H9 (cell line): ENCODE results near the gene JARID2. TPM values are rescaled to one million over a fixed set of nuclear protein-coding genes. Genes with fewer than 3 reads are reported as not detected.

Source experiments
- DNase-seq: peaks from one replicate; pipeline ENCODE4 v3.0.0-alpha.2; 2017
- H2AFZ ChIP-seq: one replicate; pipeline ENCODE4 v1.6.1; 2013; ENCODE audit warnings: mild to moderate bottlenecking, low read length, control low read depth, moderate library complexity
- H2AK5ac ChIP-seq: 2 replicates; pipeline ENCODE4 v1.6.1; 2013; ENCODE audit warnings: low read length, control low read depth, mixed read lengths; ENCODE audit not compliant: insufficient read length
- H2BK120ac ChIP-seq: one replicate; pipeline ENCODE4 v1.6.1; 2013; ENCODE audit warnings: low read depth, mild to moderate bottlenecking, low read length, control low read depth, inconsistent platforms; ENCODE audit not compliant: poor library complexity, severe bottlenecking
- H2BK12ac ChIP-seq: 2 replicates; pipeline ENCODE4 v1.6.1; 2013; ENCODE audit warnings: low read length, control low read depth, mixed read lengths, low read depth; ENCODE audit not compliant: insufficient read length
- H2BK15ac ChIP-seq: 2 replicates; pipeline ENCODE4 v1.6.1; 2013; ENCODE audit warnings: low read depth, low read length, control low read depth
- H2BK20ac ChIP-seq: one replicate; pipeline ENCODE4 v1.6.1; 2013; ENCODE audit warnings: low read depth, mild to moderate bottlenecking, low read length, control low read depth, inconsistent platforms; ENCODE audit not compliant: poor library complexity, severe bottlenecking
- H2BK5ac ChIP-seq: 2 replicates; pipeline ENCODE4 v1.6.1; 2013; ENCODE audit warnings: low read length, control low read depth, mixed read lengths; ENCODE audit not compliant: insufficient read length
- H3K14ac ChIP-seq: 2 replicates; pipeline ENCODE4 v1.6.1; 2013; ENCODE audit warnings: low read length, control low read depth; ENCODE audit not compliant: insufficient read depth
- H3K18ac ChIP-seq: 2 replicates; pipeline ENCODE4 v1.6.1; 2013; ENCODE audit warnings: low read depth, mild to moderate bottlenecking, mixed read lengths, low read length, control low read depth; ENCODE audit not compliant: insufficient read length
- H3K23ac ChIP-seq: 2 replicates; pipeline ENCODE4 v1.6.1; 2013; ENCODE audit warnings: low read length, control low read depth, mixed read lengths, low read depth; ENCODE audit not compliant: insufficient read length
- H3K23me2 ChIP-seq: 2 replicates; pipeline ENCODE4 v1.6.1; 2013; ENCODE audit warnings: low read depth, mild to moderate bottlenecking, mixed read lengths, low read length, control low read depth; ENCODE audit not compliant: insufficient read length, poor library complexity, severe bottlenecking
- H3K27ac ChIP-seq: 2 replicates; pipeline ENCODE4 v1.5.1; 2013; ENCODE audit warnings: low read length, control low read depth, mixed read lengths, low read depth; ENCODE audit not compliant: insufficient read length
- H3K27me3 ChIP-seq: 2 replicates; pipeline ENCODE4 v1.6.1; 2013; ENCODE audit warnings: low read length, control low read depth, inconsistent platforms; ENCODE audit not compliant: insufficient read depth
- H3K4ac ChIP-seq: 2 replicates; pipeline ENCODE4 v1.6.1; 2013; ENCODE audit warnings: low read depth, mild to moderate bottlenecking, control low read depth, inconsistent platforms, low read length, moderate library complexity
- H3K4me1 ChIP-seq: 2 replicates; pipeline ENCODE4 v1.6.1; 2013; ENCODE audit warnings: low read length, control low read depth, inconsistent platforms; ENCODE audit not compliant: insufficient read depth
- H3K4me2 ChIP-seq: 2 replicates; pipeline ENCODE4 v1.6.1; 2013; ENCODE audit warnings: low read length, control low read depth, mixed read lengths; ENCODE audit not compliant: insufficient read length, insufficient read depth
- H3K56ac ChIP-seq: 2 replicates; pipeline ENCODE4 v1.6.1; 2013; ENCODE audit warnings: low read depth, mild to moderate bottlenecking, mixed read lengths, low read length, control low read depth; ENCODE audit not compliant: insufficient read length
- H3K79me1 ChIP-seq: 2 replicates; pipeline ENCODE4 v1.6.1; 2013; ENCODE audit warnings: low read depth, mild to moderate bottlenecking, moderate library complexity, low read length, control low read depth, inconsistent platforms; ENCODE audit not compliant: insufficient read depth, poor library complexity, severe bottlenecking
- H3K79me2 ChIP-seq: 2 replicates; pipeline ENCODE4 v1.6.1; 2013; ENCODE audit warnings: low read length, control low read depth, inconsistent platforms; ENCODE audit not compliant: insufficient read depth
- H3K9ac ChIP-seq: 2 replicates; pipeline ENCODE4 v1.6.1; 2013; ENCODE audit warnings: low read length, control low read depth, mixed read lengths; ENCODE audit not compliant: insufficient read length; ENCODE audit errors: extremely low read depth
- H3K9me3 ChIP-seq: one replicate; pipeline ENCODE4 v1.6.1; 2013; ENCODE audit warnings: low read depth, low read length, inconsistent platforms; ENCODE audit not compliant: control insufficient read depth
- H3T11ph ChIP-seq: one replicate; pipeline ENCODE4 v1.6.1; 2013; ENCODE audit warnings: mild to moderate bottlenecking, low read length, control low read depth, inconsistent platforms
- H4K20me1 ChIP-seq: one replicate; pipeline ENCODE4 v1.6.1; 2013; ENCODE audit not compliant: control insufficient read depth, insufficient read length, insufficient read depth
- H4K5ac ChIP-seq: 2 replicates; pipeline ENCODE4 v1.6.1; 2013; ENCODE audit warnings: low read depth, mild to moderate bottlenecking, mixed read lengths, low read length, control low read depth; ENCODE audit not compliant: insufficient read length
- H4K8ac ChIP-seq: replicated peaks from 2 replicates; pipeline ENCODE4 v1.6.1; 2013; ENCODE audit warnings: low read length, control low read depth, mixed read lengths, low read depth; ENCODE audit not compliant: insufficient read length
- H4K91ac ChIP-seq: 2 replicates; pipeline ENCODE4 v1.6.1; 2013; ENCODE audit warnings: low read depth, mild to moderate bottlenecking, moderate library complexity, mixed read lengths, low read length, control low read depth; ENCODE audit not compliant: insufficient read length
- H3K27ac Mint-ChIP-seq, 3 experiments: 2 replicates in 2 of 3; 3 replicates in 1 of 3; pipeline ENCODE4 v1.8.0; 2020 to 2021; ENCODE audit warnings: mixed read lengths in 3 of 3, mild to moderate bottlenecking in 1 of 3, moderate library complexity in 1 of 3
- H3K27me3 Mint-ChIP-seq: 2 replicates; pipeline ENCODE4 v1.8.0; 2021; ENCODE audit warnings: low read depth, mild to moderate bottlenecking, moderate library complexity, mixed read lengths
- H3K36me3 Mint-ChIP-seq, 3 experiments: 2 replicates in 2 of 3; 3 replicates in 1 of 3; pipeline ENCODE4 v1.8.0; 2020 to 2021; ENCODE audit warnings: low read depth in 3 of 3, mixed read lengths in 3 of 3; ENCODE audit not compliant: insufficient read depth in 1 of 3
- H3K4me1 Mint-ChIP-seq, 2 experiments: 2 replicates each; pipeline ENCODE4 v1.8.0; 2020; ENCODE audit warnings: mixed read lengths in 2 of 2
- H3K4me3 Mint-ChIP-seq, 2 experiments: 2 replicates in 1 of 2; 3 replicates in 1 of 2; pipeline ENCODE4 v1.8.0; 2020 to 2021; ENCODE audit warnings: mild to moderate bottlenecking in 2 of 2, mixed read lengths in 2 of 2, moderate library complexity in 1 of 2
- H3K9me3 Mint-ChIP-seq, 2 experiments: 2 replicates in 1 of 2; 3 replicates in 1 of 2; pipeline ENCODE4 v1.8.0; 2020; ENCODE audit warnings: mild to moderate bottlenecking in 2 of 2, mixed read lengths in 2 of 2, moderate library complexity in 1 of 2
- CTCF ChIP-seq: fragments of 200-600 bp; sonication (generic); conservative IDR thresholded peaks from 3 replicates; pipeline ENCODE4 v1.8.0; 2021; ENCODE audit warnings: antibody characterized with exemption, mild to moderate bottlenecking
- WGBS: extraction: QIAGEN DNeasy Blood & Tissue Kit; methylation state at CpG from one replicate; pipeline ENCODE4 v1.1.7; 2013; ENCODE audit warnings: missing lambda C conversion rate, low lambda C conversion rate, mixed read lengths; ENCODE audit not compliant: insufficient read length; ENCODE audit errors: extremely low coverage; 5-methylcytosine and 5-hydroxymethylcytosine counted together
- total RNA-seq: library from RNA; stranded (reverse); gene quantifications from 2 replicates; pipeline ENCODE4 v1.2.1, GENCODE V29; 2021

Gene JARID2
- total RNA-seq, 1 experiment from 2014 or later: 174 TPM

GRCh38 chr6:15402406-15403045, 156.7 kb downstream of the JARID2 start:
- Histone ChIP-seq H3K9me3 (no peaks in the 10 kb centered on the region), H3K56ac (no peak overlapping the region), H3T11ph (no peak overlapping the region), H3K18ac (no peak overlapping the region), H3K79me2 (peaks cover 98% of the 10 kb centered on the region), H2BK120ac (no peak overlapping the region), H4K91ac (no peak overlapping the region), H2AFZ (no peak overlapping the region), H3K79me1 (no peaks in the 10 kb centered on the region), H4K20me1 (peaks cover 3% of the 10 kb centered on the region), H2BK20ac (no peak overlapping the region), H4K5ac (no peak overlapping the region), H3K9ac (no peak overlapping the region), H2BK12ac (no peak overlapping the region), H2BK5ac (no peak overlapping the region), H3K27ac (no peak overlapping the region), H3K27me3 (no peaks in the 10 kb centered on the region), H3K23ac (no peak overlapping the region), H4K8ac (no peak overlapping the region), H3K14ac (no peak overlapping the region), H2BK15ac (no peak overlapping the region), H3K4ac (no peak overlapping the region), H2AK5ac (no peak overlapping the region), H3K4me2 (no peak overlapping the region), H3K4me1 (peaks cover 37% of the 10 kb centered on the region), H3K23me2 (no peaks in the 10 kb centered on the region)
- DNase-seq: no peak
- 100% methylated on average over 1 of the region's 9 CpGs for WGBS
- no peaks in the 10 kb centered on the region for H3K36me3 Mint-ChIP-seq
- H3K4me3 Mint-ChIP-seq: peak overlapping the region in 1 of 2 experiments; percentile 16; a peak in 1 of 5 replicates
- peaks cover 89 to 92% of the 10 kb centered on the region in 2 experiments for H3K4me1 Mint-ChIP-seq
- no peaks in the 10 kb centered on the region; the same call in 1 of the 2 replicates for H3K27me3 Mint-ChIP-seq
- no peak for TF ChIP-seq CTCF
- H3K9me3 Mint-ChIP-seq: no peaks in the 10 kb centered on the region
- H3K27ac Mint-ChIP-seq: peak overlapping the region in 1 of 3 experiments; percentile 49; a peak in 4 of 7 replicates
